ENCODE results near the gene LIX1L.

LIX1L gene

DNA sequence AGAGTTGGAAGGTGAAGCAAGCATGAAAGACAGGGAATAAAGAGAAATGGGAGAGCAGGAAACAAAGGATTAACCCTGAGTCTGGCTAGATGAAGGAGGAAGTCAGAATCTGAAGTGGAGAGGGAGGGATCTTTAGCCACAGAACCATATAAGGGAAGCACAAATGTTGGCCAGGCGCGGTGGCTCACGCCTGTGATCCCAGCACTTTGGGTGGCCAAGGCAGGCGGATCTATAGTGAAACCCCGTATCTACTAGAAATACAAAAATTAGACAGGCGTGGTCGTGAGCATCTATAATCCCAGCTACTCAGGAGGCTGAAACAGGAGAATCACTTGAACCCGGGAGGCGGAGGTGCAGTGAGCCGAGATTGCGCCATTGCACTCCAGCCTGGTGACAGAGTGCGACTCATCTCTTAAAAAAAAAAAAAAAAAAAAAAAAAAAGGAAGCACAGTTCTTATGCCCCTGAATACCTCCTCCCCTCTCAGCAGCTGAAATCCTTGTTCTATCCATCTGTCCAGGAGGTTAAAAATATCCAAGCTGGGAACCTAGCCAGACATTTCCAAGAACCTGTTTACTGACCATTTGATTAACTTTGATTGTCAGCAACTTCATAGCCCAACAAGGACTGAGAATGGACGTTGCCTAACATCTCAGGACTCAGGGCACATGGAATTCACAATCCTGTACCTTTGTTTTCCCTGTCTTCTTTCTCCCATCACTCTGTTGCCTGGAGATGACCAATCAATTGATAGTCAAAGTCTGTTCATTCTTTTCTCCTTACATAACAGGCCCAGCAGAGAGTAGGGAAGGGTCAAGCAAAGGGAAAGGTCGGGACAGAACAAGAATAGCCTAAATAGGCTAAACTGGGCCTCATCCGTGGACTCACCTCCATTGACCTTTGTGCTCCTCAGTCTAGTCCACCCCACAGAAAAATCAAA is 28.0 kb upstream of the LIX1L start:
- no peak for DNase-seq (ENCODE audit: low spot score)

GRCh38 chr1:145985129-145985501 is 27.3 kb upstream of the LIX1L start:
- DNase-seq (ENCODE audit: low spot score): no peak

- no peak for DNase-seq (ENCODE audit: low spot score)
Measured at GRCh38 chr1:145983960-145984830, 26.4 kb upstream of the LIX1L start.

DNA sequence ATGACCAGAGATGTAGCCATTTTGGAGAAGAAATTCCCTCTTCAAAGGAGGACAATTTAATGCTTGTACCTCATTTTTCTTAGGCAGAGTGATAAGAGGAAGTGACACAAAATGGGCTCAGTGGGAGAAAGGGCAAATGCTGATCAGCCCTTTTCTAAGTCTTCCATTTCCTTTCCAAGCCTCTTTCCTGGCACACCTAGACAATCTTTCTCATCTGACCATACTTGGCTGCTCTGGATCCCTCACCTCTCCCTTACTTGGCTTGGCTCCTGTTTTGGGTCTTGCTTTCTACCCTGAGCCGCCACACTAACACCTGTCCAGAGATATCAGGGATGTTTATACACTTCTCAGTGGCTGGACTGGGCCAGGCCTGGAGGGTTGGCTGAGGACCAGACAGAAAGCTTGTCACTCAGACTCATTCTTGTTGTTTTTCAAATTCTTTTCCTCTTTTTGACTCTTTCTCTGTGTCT is 25.4 kb upstream of the LIX1L start:
- DNase-seq (ENCODE audit: low spot score): no peak

- DNase-seq (ENCODE audit: low spot score): no peak
Measured at GRCh38 chr1:145982010-145982723, 24.4 kb upstream of the LIX1L start.

DNA sequence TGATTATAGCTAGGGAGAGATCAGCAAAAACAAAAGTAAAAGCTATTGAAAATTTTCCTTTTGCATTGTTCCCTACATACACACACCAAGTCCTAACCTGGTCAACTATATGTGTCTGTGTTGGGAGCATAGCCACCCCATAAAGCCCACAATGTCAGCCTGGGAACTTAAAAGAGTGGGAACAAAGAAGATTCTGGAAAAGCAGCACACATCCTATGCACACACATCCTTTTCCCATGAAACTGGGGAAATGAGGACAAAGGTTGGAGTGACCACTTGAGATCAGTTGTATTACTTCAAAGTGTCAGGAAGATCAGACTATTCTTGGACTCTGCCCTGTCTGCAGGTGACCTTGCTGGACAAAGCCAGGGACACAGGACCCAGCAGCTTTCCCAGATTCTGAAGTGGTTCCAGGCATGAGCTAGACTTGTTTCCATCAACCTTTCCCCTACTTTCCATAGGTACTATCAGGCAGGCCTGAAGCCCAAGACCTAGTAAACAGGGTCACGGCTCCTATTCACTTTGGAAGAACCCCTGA is 22.7 kb upstream of the LIX1L start:
- no peak for DNase-seq (ENCODE audit: low spot score)

DNA sequence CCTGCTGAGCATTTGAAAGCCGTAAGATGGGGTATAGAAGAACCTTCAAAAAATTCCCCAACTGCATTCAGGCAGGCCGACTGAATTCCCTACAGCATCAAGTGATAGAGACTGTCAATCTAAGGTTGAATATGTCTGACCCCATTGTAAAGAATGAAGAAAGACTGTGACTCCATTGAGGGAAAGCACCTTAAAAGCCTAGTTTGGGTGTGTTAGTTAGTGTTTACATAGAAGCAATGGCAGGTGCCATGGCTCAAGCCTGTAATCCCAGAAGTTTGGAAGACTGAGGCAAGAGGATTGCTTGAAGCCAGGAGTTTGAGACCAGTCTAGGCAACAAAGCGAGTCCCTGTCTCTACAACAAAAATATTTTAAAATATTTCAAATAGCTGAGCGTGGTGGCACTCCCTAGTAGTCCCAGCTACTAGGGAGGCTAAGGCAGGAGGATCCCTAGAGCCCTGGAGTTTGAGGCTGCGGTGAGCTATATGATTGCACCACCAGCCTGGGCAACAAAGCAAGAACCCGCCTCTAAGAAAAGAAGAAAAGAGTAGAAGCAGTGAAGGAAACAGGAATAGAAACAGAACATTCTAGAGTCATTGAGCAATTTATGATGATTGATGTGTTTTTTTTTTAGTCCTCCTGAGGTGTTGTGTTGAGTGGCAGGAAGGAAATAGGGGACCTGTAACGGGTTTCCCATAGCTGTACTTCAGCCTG is 22.1 kb upstream of the LIX1L start:
- no peak for DNase-seq (ENCODE audit: low spot score)

DNA sequence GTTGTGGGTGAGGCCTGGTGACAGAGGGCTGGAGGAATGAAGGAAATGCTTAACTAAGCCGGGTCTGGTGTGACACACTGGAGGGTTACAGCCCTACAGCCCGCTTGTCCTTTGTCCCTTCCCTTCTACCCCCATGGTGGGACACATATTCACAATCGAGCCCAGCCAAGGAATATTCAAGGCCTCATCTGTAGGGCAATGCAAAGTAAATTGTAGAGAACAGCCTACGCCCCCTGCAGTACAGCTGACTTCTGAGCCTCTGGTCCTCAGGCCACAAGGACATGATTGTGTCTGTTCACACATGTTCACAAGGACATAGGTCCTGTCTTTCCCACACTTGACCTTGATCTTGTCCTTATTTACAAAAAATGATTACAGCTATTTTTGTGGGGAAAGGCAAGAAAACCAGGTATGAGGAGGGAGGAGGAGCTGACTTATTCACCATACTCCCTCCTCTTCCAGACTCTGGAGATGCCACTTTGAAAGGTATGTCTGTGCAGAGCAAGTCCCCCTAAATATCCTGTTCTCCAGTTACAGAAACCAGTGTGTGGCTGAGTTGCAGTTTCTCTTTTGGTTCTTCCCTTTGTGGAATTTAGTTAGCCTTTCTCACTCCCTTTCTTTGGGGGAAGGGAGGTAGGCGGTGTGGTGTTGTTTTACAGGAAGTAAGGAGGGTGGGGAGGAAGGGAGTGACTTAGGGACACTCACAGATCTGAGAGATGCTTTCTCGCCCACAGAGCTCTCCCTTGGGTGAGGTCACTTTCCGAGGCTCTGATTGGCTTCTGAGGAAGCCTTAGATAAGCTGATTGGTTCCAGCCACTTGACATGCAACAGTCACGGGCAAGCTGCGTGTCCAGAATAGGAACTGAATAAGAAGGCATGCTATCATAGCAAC is 21.3 kb upstream of the LIX1L start:
- peak; percentile 91 for DNase-seq (ENCODE audit: low spot score)

GRCh38 chr1:145978471-145978853 is 20.6 kb upstream of the LIX1L start:
- no peak for DNase-seq (ENCODE audit: low spot score)

DNA sequence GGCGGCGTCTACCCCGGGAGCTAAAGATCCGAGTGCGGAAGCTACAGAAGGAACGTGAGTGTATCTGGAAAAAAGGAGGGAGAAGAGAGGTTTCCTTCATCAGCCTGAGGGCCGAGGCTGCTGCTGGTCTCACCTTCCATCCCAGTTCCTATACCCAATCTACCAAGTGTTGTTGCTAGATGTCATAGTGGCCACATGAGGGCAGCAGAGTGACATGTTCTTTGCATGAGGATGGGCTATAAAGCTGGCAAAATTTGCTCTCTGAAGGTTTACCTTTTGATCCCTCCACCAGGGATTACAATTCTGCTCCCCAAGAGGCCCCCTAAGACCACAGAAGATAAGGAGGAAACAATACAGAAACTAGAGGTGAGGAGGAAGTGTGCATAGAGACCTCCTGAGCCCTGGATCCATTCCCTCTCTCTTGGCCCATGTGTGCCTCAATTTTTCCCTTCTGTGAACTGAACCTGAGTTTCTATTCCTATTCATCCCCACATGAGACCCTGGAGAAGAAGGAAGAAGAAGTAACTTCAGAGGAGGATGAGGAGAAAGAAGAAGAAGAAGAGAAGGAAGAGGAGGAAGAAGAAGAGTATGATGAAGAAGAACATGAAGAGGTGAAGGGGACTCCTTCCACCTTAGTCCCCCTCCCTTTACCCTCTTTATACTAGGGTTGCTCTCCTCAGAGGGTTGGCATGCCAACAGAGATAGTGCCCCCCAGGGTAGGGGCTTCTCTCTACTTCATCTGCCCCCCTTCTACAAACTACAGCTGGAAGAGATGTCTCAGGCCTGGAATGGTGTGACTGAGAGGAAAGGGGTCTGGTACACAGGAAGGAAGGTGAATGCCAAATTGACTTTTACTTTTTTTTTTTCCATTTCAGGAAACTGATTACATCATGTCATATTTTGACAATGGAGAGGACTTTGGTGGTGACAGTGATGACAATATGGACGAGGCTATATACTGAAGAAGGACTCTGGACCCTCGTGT is 20.0 kb upstream of the LIX1L start:
- peak; percentile 85 for DNase-seq (ENCODE audit: low spot score)

DNA sequence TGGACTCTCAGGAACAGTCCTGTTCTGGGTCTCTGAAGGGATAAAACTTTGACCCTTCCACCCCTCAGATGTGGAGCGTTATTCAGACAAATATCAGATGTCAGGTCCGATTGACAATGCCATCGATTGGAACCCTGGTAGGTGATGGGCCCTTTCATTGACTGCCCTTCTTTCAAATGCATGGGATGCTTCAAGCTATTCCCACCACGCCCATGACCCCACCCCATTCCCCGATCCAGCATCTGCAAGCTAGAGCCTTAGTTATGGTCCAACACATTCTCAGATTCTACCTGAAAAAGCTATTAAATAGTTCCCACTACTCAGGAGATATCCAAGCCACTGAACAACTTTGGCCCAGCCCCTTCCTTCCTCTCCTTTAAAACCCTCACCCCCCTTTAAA is 19.2 kb upstream of the LIX1L start:
- DNase-seq (ENCODE audit: low spot score): no peak

- no peak for DNase-seq (ENCODE audit: low spot score)
Measured at GRCh38 chr1:145975216-145975615, 17.4 kb upstream of the LIX1L start.

DNA sequence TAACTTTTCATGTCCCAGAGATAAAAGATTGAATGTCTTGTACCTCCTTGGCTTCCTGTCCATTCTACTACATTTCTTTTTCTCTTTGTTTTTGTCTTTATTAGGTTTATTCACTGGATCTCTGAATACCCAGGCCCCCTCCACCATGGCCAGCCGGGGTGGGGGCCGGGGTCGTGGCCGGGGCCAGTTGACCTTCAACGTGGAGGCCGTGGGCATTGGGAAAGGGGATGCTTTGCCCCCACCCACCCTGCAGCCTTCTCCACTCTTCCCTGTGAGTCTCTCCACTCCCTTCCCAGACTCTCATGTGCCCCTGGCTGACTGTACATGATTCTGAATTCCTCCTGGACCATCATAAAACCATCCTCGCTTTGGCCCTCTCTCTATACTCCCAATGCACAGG is 16.9 kb upstream of the LIX1L start:
- DNase-seq (ENCODE audit: low spot score): no peak

DNA sequence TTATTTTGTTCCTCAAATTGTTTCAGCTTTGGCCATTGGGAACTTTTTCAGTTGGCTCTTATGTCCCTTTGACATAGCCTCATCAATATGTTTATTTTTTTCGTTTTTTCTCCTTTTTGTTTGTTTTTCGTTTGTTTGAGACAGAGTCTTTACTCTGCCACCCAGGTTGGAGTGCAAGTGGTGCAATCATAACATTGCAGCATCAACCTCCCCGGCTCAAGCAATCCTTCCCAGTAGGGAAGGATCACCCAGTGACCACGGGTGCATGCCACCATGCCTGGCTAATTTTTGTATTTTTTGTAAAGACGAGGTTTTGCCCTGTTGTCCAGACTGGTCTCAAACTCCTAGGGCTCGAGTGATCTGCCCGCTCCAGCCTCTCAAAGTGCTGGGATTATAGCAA is 14.8 kb upstream of the LIX1L start:
- DNase-seq (ENCODE audit: low spot score): no peak

DNA sequence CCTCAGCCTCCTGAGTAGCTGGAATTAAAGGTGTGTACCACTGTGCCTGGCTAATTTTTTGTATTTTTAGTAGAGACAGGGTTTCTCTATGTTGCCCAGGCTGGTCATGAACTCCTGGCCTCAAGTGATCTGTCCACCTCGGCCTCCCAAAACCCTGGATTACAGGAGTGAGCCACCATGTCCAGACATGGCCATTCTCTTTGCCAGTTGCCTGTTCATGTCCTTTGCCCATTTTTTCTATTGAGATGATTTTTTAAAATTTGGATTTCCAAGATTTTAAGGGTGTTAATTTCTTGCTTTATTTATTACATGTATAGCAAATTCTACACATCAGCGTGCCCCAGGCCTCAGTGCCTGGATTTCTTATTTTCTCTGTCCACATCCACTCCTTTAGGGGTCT is 9.5 kb upstream of the LIX1L start:
- DNase-seq (ENCODE audit: low spot score): no peak

GRCh38 chr1:145965119-145965744 is 7.4 kb upstream of the LIX1L start:
- no peak for DNase-seq (ENCODE audit: low spot score)

DNA sequence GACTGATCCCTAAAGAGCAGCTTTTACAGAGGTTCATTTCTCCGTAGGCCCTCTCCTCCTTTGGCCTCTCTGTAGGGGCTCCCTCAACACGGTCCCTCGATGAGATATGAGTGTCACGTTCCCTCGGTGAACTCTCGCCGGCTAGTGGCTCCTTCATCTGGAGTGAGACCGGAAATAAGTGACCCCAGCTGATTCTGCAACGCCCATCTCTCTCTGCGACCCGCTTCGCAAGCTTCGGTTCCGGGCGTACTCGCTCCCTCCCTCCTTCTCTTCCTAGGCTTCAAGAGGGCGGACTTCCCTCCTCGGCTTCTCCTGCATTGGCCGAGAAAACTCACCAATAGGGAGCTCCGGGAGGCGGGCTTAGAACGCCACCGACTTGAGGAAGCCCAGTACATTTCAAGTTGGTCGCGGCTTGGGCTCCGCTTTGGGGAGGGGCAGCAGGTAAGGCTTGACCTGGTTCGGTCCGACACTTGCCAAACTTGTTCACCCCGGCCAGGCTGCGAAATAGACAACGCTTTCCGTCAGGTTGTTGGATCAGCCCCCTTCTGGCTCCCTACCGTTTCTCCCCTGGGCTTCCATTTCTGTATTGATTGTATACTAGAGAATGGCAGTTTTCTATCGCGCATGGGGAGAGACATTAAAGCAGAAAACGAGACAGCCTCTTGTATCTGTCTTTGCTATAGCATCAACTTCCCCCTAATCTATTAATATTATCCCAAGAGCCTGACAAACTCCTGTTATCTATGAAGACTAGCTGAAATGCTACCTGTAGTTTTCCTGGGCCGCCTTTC is 6.7 kb upstream of the LIX1L start, which contains the start of the genes ANKRD34A and POLR3GL:
Gene ANKRD34A (minus strand): TSS at position 248 of the 791 bp plus-strand sequence. CDS start 2,816 bp downstream, outside the sequence.
Gene POLR3GL (plus strand): TSS at position 363 of the 791 bp plus-strand sequence. CDS start 10,176 bp downstream, outside the sequence.
- DNase-seq (ENCODE audit: low spot score): peak; percentile 94

Measured in CD4-positive, alpha-beta T cell treated with Interleukin-15 for 4 hours (primary cell).